ENCODE results near the gene IFNE.

DNA sequence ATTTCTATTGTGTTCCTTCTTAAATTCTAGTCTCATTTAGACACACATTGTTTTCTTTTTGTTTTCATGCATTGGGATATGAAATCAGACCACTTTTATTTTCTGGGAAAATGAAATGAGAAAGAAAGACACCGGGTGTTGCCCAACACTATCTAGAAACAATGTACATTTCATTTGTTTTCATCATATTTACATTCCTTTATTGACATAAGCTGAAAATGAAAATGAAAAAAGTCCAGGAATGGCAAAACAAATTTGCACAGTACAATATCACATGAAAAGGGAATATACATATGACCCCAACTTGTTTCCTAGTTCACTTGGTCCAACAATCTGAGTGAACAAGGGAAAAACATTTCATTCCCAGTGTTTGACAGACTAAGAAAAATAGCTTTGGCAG, 20.7 kb downstream of the IFNE start:
- TF ChIP-seq, protein P1, sequence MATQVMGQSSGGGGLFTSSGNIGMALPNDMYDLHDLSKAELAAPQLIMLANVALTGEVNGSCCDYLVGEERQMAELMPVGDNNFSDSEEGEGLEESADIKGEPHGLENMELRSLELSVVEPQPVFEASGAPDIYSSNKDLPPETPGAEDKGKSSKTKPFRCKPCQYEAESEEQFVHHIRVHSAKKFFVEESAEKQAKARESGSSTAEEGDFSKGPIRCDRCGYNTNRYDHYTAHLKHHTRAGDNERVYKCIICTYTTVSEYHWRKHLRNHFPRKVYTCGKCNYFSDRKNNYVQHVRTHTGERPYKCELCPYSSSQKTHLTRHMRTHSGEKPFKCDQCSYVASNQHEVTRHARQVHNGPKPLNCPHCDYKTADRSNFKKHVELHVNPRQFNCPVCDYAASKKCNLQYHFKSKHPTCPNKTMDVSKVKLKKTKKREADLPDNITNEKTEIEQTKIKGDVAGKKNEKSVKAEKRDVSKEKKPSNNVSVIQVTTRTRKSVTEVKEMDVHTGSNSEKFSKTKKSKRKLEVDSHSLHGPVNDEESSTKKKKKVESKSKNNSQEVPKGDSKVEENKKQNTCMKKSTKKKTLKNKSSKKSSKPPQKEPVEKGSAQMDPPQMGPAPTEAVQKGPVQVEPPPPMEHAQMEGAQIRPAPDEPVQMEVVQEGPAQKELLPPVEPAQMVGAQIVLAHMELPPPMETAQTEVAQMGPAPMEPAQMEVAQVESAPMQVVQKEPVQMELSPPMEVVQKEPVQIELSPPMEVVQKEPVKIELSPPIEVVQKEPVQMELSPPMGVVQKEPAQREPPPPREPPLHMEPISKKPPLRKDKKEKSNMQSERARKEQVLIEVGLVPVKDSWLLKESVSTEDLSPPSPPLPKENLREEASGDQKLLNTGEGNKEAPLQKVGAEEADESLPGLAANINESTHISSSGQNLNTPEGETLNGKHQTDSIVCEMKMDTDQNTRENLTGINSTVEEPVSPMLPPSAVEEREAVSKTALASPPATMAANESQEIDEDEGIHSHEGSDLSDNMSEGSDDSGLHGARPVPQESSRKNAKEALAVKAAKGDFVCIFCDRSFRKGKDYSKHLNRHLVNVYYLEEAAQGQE (IDR thresholded peaks at IDR 0.05; ENCODE audit: low read depth, low read length): no peak
- TF ChIP-seq CHD2 (IDR thresholded peaks at IDR 0.05; ENCODE audit: low read length, partially characterized antibody) (no peak), EP300 (IDR thresholded peaks at IDR 0.05; ENCODE audit: borderline replicate concordance in 1 of 2, low read depth in 1 of 2, low read length in 1 of 2) (no peak), RCOR1 (IDR thresholded peaks at IDR 0.05; ENCODE audit: low read length) (no peak), RAD21 (IDR thresholded peaks at IDR 0.05; ENCODE audit: low read length) (no peak), NRF1 (IDR thresholded peaks at IDR 0.05; ENCODE audit: low read depth, low read length) (no peak)
- TF ChIP-seq, protein P2, sequence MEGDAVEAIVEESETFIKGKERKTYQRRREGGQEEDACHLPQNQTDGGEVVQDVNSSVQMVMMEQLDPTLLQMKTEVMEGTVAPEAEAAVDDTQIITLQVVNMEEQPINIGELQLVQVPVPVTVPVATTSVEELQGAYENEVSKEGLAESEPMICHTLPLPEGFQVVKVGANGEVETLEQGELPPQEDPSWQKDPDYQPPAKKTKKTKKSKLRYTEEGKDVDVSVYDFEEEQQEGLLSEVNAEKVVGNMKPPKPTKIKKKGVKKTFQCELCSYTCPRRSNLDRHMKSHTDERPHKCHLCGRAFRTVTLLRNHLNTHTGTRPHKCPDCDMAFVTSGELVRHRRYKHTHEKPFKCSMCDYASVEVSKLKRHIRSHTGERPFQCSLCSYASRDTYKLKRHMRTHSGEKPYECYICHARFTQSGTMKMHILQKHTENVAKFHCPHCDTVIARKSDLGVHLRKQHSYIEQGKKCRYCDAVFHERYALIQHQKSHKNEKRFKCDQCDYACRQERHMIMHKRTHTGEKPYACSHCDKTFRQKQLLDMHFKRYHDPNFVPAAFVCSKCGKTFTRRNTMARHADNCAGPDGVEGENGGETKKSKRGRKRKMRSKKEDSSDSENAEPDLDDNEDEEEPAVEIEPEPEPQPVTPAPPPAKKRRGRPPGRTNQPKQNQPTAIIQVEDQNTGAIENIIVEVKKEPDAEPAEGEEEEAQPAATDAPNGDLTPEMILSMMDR (IDR thresholded peaks at IDR 0.05): no peak
- TF ChIP-seq, protein P3, sequence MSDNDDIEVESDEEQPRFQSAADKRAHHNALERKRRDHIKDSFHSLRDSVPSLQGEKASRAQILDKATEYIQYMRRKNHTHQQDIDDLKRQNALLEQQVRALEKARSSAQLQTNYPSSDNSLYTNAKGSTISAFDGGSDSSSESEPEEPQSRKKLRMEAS (IDR thresholded peaks at IDR 0.05; ENCODE audit: low read depth): no peak

Measured in SK-N-SH (cell line).